ENCODE measurements around the gene NTSR1.

The NTSR1 gene

GRCh38 chr20:62754991-62755356 is 46.3 kb downstream of the NTSR1 start:
- H3K36me3 ChIP-seq (ENCODE audit: control insufficient read depth in 4 of 4, insufficient read depth in 4 of 4, low read length in 3 of 4) = no peaks in the 10 kb centered on the region
- H3K4me3 ChIP-seq (ENCODE audit: control insufficient read depth in 1 of 7, extremely low read depth in 1 of 7, insufficient read depth in 4 of 7, low read depth in 2 of 7, low read length in 6 of 7) = no peak overlapping the region
- CTCF ChIA-PET = no interaction called here
- DNase-seq = no peak
- peaks cover 0 to 11% (median 5%) of the 10 kb centered on the region in 4 experiments for H3K4me1 ChIP-seq (ENCODE audit: control extremely low read depth in 1 of 4, control insufficient read depth in 4 of 4, insufficient read depth in 4 of 4, low read length in 3 of 4)
- WGBS (ENCODE audit: insufficient coverage) = 86% methylated on average over 1 of the region's 1 CpG
- H3K27me3 ChIP-seq (replicated peaks in 2 of 5; ENCODE audit: control insufficient read depth in 4 of 5, insufficient read depth in 5 of 5, low read length in 4 of 5) = no peaks in the 10 kb centered on the region
- H3K27ac ChIP-seq (ENCODE audit: insufficient read depth in 1 of 2, low read depth in 1 of 2, low read length in 2 of 2, poor library complexity in 1 of 2, severe bottlenecking in 2 of 2) = no peak overlapping the region
- peaks cover 0 to 2% (median 0%) of the 10 kb centered on the region in 5 experiments for H3K9me3 ChIP-seq (ENCODE audit: control extremely low read depth in 1 of 5, control insufficient read depth in 4 of 5, insufficient read depth in 2 of 5, low read depth in 1 of 5, low read length in 4 of 5)
- POLR2A ChIA-PET = no interaction called here

GRCh38 chr20:62755817-62756724 is 47.4 kb downstream of the NTSR1 start:
- 80% methylated on average over 10 of the region's 10 CpGs for WGBS (ENCODE audit: insufficient coverage)
- H3K9me3 ChIP-seq (ENCODE audit: control extremely low read depth in 1 of 5, control insufficient read depth in 4 of 5, insufficient read depth in 2 of 5, low read depth in 1 of 5, low read length in 4 of 5) = peaks cover 0 to 2% (median 0%) of the 10 kb centered on the region in 5 experiments
- no peaks in the 10 kb centered on the region for H3K27me3 ChIP-seq (replicated peaks in 2 of 5; ENCODE audit: control insufficient read depth in 4 of 5, insufficient read depth in 5 of 5, low read length in 4 of 5)
- POLR2A ChIA-PET = no interaction called here
- peaks cover 0 to 11% (median 5%) of the 10 kb centered on the region in 4 experiments for H3K4me1 ChIP-seq (ENCODE audit: control extremely low read depth in 1 of 4, control insufficient read depth in 4 of 4, insufficient read depth in 4 of 4, low read length in 3 of 4)
- H3K27ac ChIP-seq (ENCODE audit: insufficient read depth in 1 of 2, low read depth in 1 of 2, low read length in 2 of 2, poor library complexity in 1 of 2, severe bottlenecking in 2 of 2) = no peak overlapping the region
- H3K4me3 ChIP-seq (ENCODE audit: control insufficient read depth in 1 of 7, extremely low read depth in 1 of 7, insufficient read depth in 4 of 7, low read depth in 2 of 7, low read length in 6 of 7) = no peak overlapping the region
- CTCF ChIA-PET = no interaction called here
- H3K36me3 ChIP-seq (ENCODE audit: control insufficient read depth in 4 of 4, insufficient read depth in 4 of 4, low read length in 3 of 4) = no peaks in the 10 kb centered on the region
- no peak for DNase-seq

GRCh38 chr20:62758226-62758912 is 49.7 kb downstream of the NTSR1 start:
- no peak overlapping the region for H3K27ac ChIP-seq (ENCODE audit: insufficient read depth in 1 of 2, low read depth in 1 of 2, low read length in 2 of 2, poor library complexity in 1 of 2, severe bottlenecking in 2 of 2)
- 91% methylated on average over 12 of the region's 16 CpGs for WGBS (ENCODE audit: insufficient coverage)
- H3K9me3 ChIP-seq (ENCODE audit: control extremely low read depth in 1 of 5, control insufficient read depth in 4 of 5, insufficient read depth in 2 of 5, low read depth in 1 of 5, low read length in 4 of 5) = peaks cover 0 to 2% (median 0%) of the 10 kb centered on the region in 5 experiments
- H3K27me3 ChIP-seq (replicated peaks in 2 of 5; ENCODE audit: control insufficient read depth in 4 of 5, insufficient read depth in 5 of 5, low read length in 4 of 5) = no peaks in the 10 kb centered on the region
- CTCF ChIA-PET = interaction anchor here (1.0 kb wide), 1 partner anchor 13 kb away, joined by 3 read pairs; no protein-coding TSS in a partner anchor
- H3K36me3 ChIP-seq (ENCODE audit: control insufficient read depth in 4 of 4, insufficient read depth in 4 of 4, low read length in 3 of 4) = no peaks in the 10 kb centered on the region
- no peak for DNase-seq
- POLR2A ChIA-PET = no interaction called here
- H3K4me1 ChIP-seq (ENCODE audit: control extremely low read depth in 1 of 4, control insufficient read depth in 4 of 4, insufficient read depth in 4 of 4, low read length in 3 of 4) = no peaks in the 10 kb centered on the region
- H3K4me3 ChIP-seq (ENCODE audit: control insufficient read depth in 1 of 7, extremely low read depth in 1 of 7, insufficient read depth in 4 of 7, low read depth in 2 of 7, low read length in 6 of 7) = no peak overlapping the region

GRCh38 chr20:62759981-62760431 is 51.4 kb downstream of the NTSR1 start:
- POLR2A ChIA-PET = no interaction called here
- H3K27me3 ChIP-seq (replicated peaks in 2 of 5; ENCODE audit: control insufficient read depth in 4 of 5, insufficient read depth in 5 of 5, low read length in 4 of 5) = no peaks in the 10 kb centered on the region
- CTCF ChIA-PET = interaction anchor here (1.2 kb wide), 1 partner anchor 31 kb away, joined by 3 read pairs; no protein-coding TSS in a partner anchor
- no peak overlapping the region for H3K4me3 ChIP-seq (ENCODE audit: control insufficient read depth in 1 of 7, extremely low read depth in 1 of 7, insufficient read depth in 4 of 7, low read depth in 2 of 7, low read length in 6 of 7)
- no peak overlapping the region for H3K27ac ChIP-seq (ENCODE audit: insufficient read depth in 1 of 2, low read depth in 1 of 2, low read length in 2 of 2, poor library complexity in 1 of 2, severe bottlenecking in 2 of 2)
- no peaks in the 10 kb centered on the region for H3K36me3 ChIP-seq (ENCODE audit: control insufficient read depth in 4 of 4, insufficient read depth in 4 of 4, low read length in 3 of 4)
- H3K4me1 ChIP-seq (ENCODE audit: control extremely low read depth in 1 of 4, control insufficient read depth in 4 of 4, insufficient read depth in 4 of 4, low read length in 3 of 4) = no peaks in the 10 kb centered on the region
- peaks cover 0 to 2% (median 0%) of the 10 kb centered on the region in 5 experiments for H3K9me3 ChIP-seq (ENCODE audit: control extremely low read depth in 1 of 5, control insufficient read depth in 4 of 5, insufficient read depth in 2 of 5, low read depth in 1 of 5, low read length in 4 of 5)
- no peak for DNase-seq
- 97% methylated on average over 18 of the region's 20 CpGs for whole genome bisulfite sequencing (ENCODE audit: insufficient coverage)

GRCh38 chr20:62760471-62760855 is 51.8 kb downstream of the NTSR1 start:
- 95% methylated on average over 8 of the region's 11 CpGs for WGBS (ENCODE audit: insufficient coverage)
- Histone ChIP-seq H3K36me3 (ENCODE audit: control insufficient read depth in 4 of 4, insufficient read depth in 4 of 4, low read length in 3 of 4) (no peaks in the 10 kb centered on the region), H3K9me3 (ENCODE audit: control extremely low read depth in 1 of 5, control insufficient read depth in 4 of 5, insufficient read depth in 2 of 5, low read depth in 1 of 5, low read length in 4 of 5) (peaks cover 0 to 2% (median 0%) of the 10 kb centered on the region in 5 experiments), H3K27me3 (replicated peaks in 2 of 5; ENCODE audit: control insufficient read depth in 4 of 5, insufficient read depth in 5 of 5, low read length in 4 of 5) (no peaks in the 10 kb centered on the region), H3K4me3 (ENCODE audit: control insufficient read depth in 1 of 7, extremely low read depth in 1 of 7, insufficient read depth in 4 of 7, low read depth in 2 of 7, low read length in 6 of 7) (no peak overlapping the region), H3K27ac (ENCODE audit: insufficient read depth in 1 of 2, low read depth in 1 of 2, low read length in 2 of 2, poor library complexity in 1 of 2, severe bottlenecking in 2 of 2) (no peak overlapping the region), H3K4me1 (ENCODE audit: control extremely low read depth in 1 of 4, control insufficient read depth in 4 of 4, insufficient read depth in 4 of 4, low read length in 3 of 4) (no peaks in the 10 kb centered on the region)
- no peak for DNase-seq
- ChIA-PET POLR2A (no interaction called here), CTCF (interaction anchor here (0.9 kb wide), 1 partner anchor 8 kb away, joined by 4 read pairs; no protein-coding TSS in a partner anchor)

GRCh38 chr20:62760856-62761758 is 52.5 kb downstream of the NTSR1 start:
- Histone ChIP-seq H3K4me3 (ENCODE audit: control insufficient read depth in 1 of 7, extremely low read depth in 1 of 7, insufficient read depth in 4 of 7, low read depth in 2 of 7, low read length in 6 of 7) (no peak overlapping the region), H3K9me3 (ENCODE audit: control extremely low read depth in 1 of 5, control insufficient read depth in 4 of 5, insufficient read depth in 2 of 5, low read depth in 1 of 5, low read length in 4 of 5) (peaks cover 0 to 2% (median 0%) of the 10 kb centered on the region in 5 experiments), H3K4me1 (ENCODE audit: control extremely low read depth in 1 of 4, control insufficient read depth in 4 of 4, insufficient read depth in 4 of 4, low read length in 3 of 4) (no peaks in the 10 kb centered on the region), H3K27ac (ENCODE audit: insufficient read depth in 1 of 2, low read depth in 1 of 2, low read length in 2 of 2, poor library complexity in 1 of 2, severe bottlenecking in 2 of 2) (no peak overlapping the region), H3K27me3 (replicated peaks in 2 of 5; ENCODE audit: control insufficient read depth in 4 of 5, insufficient read depth in 5 of 5, low read length in 4 of 5) (no peaks in the 10 kb centered on the region), H3K36me3 (ENCODE audit: control insufficient read depth in 4 of 4, insufficient read depth in 4 of 4, low read length in 3 of 4) (no peaks in the 10 kb centered on the region)
- CTCF ChIA-PET = interaction anchor here (0.9 kb wide), 1 partner anchor 9 kb away, joined by 4 read pairs; no protein-coding TSS in a partner anchor
- DNase-seq = no peak
- WGBS (ENCODE audit: insufficient coverage) = 96% methylated on average over 19 of the region's 26 CpGs
- POLR2A ChIA-PET = no interaction called here

Data from common myeloid progenitor, CD34-positive (primary cell).